ENCODE data around the gene CFAP299.

GRCh38 chr4:80841587-80842281 lies 506.2 kb downstream of the CFAP299 start:
- TF ChIP-seq CTCF (IDR thresholded peaks at IDR 0.05; ENCODE audit: low read length): no peak
- TF ChIP-seq EZH2 (IDR thresholded peaks at IDR 0.05; ENCODE audit: borderline replicate concordance, low read length): no peak
